AG09309 (cell line): Measurements from ENCODE around the gene KRT80.
A peak's percentile ranks its signal among the peaks of the same experiment; 100 is the strongest.

ENCODE experiments used
- DNase-seq: peaks from one replicate; pipeline ENCODE4 v3.0.0-alpha.2; 2010; ENCODE audit warnings: low read depth
- H3K4me3 ChIP-seq: 2 replicates; pipeline ENCODE4 v1.5.1; 2011; ENCODE audit warnings: mild to moderate bottlenecking, low read depth, low read length, moderate library complexity; ENCODE audit not compliant: control insufficient read depth
- CTCF ChIP-seq: IDR thresholded peaks from 2 replicates; pipeline ENCODE4 v1.5.1; 2011; ENCODE audit warnings: mild to moderate bottlenecking, low read depth, low read length, inconsistent platforms; ENCODE audit not compliant: insufficient read depth, control insufficient read depth; ENCODE audit errors: missing control alignments

KRT80 gene

DNA sequence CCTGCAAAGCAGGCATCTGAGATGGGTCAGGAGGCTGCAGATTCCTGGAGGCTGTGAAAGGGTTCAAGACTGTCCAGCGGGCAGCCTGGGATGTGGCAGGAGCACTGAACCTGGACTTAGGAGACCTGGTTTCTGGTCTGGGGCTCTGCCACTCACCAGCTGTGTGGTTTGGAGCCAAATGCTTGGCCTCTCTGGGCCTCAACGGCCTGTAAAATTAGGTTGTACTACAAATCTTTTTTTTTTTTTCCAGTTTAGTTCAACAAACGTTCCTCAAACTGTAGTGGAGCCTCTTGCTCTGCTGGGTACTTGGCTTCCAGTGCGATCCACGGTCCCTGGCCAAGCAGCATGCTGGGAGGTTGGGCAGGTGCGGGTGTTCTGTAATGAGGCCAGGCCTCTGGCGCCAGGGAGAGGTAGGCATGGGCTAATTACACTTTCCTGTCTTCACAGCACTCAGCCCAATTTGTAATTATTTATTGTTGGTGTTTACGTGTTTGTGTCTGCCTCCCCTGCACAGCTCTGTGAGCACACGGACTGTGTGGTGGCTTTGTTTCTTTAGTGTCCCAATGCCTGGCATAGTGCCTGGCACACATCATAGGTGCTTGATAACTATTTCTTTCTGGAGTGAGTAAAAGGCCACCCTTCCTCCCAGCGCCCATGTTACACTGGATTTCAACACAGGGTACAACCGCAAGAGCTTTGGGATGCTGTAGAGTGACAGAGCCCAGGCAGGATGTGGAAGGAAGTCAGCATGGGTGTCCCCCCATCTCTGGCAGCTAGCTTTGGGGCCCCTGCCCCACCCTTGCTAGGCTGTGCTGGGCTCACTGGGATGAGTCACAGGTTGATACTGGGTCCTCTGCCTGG lies 5.8 kb upstream of the KRT80 start:
- H3K4me3 ChIP-seq = no peak overlapping the region
- no peak for TF ChIP-seq CTCF
- DNase-seq = no peak

DNA sequence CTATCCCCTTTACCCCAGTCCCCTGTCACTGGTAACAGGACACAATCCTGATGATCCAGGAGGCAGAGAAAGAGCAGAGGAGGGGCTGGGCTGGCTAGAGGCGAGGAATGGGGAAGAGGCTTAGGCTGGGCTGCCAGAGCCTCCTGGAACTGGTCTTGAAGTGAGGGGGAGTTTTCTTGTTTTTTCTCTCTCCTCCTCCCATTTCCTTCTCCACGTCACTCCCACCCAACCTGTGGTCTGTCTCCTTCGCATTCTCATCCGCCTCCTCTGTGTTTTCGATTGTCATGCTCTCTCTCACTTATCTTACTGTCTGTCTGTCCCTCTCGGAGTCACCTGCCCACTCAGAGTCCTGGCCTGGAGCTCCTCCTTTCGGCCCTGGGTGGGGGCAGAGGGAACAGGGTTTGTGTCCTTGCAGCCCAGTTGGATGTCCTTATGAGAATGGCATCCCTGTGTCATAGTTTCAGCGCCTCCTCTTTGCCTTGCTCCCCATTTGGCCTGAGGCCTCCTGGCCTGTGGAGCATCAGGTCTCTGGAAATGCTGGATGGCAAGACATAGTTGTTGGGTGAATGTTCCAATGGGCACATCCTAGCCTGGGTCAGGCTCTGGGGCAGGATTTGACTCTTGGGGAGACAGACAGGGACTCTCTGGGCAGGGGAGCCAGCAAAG lies 3.4 kb upstream of the KRT80 start:
- H3K4me3 ChIP-seq = no peak overlapping the region
- no peak for DNase-seq
- no peak for TF ChIP-seq CTCF

GRCh38 chr12:52193991-52194390 lies 2.2 kb upstream of the KRT80 start:
- no peak for TF ChIP-seq CTCF
- H3K4me3 ChIP-seq = no peak overlapping the region
- DNase-seq = no peak

DNA sequence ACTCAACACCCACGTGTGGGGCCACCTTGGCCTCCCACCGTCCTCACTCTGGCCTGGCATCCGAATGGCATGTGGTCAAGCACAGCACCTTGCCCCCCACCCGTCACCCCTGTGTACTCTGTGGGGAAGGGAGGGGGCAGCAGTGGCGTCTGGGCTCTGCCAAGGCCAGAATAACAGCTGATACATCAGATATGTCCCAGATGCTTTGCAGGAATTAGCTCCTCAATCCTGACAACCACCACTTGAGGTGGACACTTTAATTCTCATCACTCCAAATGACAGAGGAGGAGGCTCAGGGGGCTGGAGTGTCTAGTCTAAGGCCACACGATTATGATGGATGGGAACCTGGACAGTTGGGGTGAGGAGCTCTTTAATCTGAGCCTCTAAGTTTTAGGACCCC lies 1.7 kb upstream of the KRT80 start:
- TF ChIP-seq CTCF = no peak
- no peak for DNase-seq
- H3K4me3 ChIP-seq = no peak overlapping the region

DNA sequence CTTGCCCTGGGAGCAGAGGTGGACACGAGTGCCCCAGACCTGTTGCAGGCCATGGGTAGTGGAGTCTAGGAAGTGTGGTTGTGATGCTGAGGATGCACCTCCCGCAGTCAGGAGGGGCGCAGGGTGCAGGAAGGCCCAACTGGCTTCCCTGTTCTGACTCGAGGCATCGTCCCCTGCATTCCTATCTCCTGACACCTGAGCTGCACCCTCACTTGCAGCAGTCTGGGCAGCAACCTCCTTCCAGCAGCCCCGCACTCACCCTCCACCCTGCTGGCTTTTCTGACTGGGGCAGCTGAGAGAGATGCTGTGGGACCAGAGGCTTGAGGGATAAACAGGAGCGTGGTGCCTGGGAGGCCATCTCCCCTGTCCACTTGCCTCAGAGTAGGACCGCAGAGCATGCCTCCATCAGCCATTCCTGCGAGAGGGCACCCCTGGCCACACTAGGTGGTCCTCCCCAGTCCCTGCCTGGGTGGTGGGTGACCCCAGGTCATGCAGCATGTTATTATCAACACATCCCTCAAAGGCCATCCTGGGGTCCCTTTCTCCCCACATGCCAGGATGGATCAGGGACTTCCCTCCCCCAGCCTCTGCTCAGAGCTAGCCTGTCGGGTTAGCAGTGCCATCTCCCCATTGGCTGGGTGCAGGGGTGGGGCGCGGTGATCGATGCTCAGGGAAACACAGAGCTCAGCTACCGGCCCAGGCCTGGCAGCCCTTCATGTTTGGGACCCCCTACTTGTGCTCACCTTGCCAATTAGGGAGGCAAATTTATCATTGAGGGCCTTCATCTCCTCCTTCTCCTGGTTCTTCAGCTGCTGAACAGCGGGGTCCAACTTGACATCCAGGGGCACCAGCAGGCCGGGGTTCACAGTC lies 719 bp downstream of the KRT80 start:
- TF ChIP-seq CTCF = no peak
- no peak for DNase-seq
- H3K4me3 ChIP-seq = no peak overlapping the region

DNA sequence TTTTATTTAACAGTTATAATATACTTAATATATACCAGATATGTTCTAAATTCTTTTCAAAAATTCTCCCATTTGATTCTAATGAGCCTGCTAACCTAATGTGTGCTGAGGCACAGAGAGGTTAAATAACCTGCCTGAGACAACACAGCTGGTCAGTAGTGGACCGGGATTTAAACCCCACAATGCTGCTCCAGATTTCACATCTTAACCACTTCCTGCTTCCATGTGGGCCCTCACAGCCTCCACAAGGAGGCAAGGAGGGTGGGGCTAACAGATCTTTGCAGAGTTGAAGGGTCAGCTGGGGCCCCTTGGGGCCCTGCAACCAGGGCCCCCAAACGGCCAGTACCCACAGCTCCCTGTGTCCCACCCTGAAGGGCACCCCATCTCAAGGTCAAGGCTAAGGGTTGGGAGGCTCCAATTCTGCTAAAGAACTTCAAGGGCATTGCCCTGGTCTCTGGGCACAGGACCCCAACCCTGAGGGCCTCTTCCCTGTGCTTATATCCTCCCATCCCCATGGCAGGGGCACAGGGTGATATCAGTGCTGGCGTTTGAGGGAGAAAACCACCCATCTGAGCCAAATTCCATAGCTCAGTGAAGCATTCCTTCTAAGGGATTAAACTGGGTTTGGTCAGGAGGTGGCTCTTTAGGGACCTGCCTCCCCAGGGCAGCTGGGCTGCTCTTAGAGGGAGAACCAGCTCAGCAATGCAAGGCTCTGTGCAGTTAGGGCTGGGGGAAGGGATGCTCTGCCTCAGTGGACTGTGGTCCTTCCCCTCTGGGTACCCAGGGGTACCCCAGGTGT lies 2.2 kb downstream of the KRT80 start:
- no peak for DNase-seq
- H3K4me3 ChIP-seq = no peak overlapping the region
- TF ChIP-seq CTCF = peak; percentile 3
